ENCODE data around the gene DOK4. TPM values are rescaled to one million over a fixed set of nuclear protein-coding genes. Genes with fewer than 3 reads are reported as not detected.
A peak's percentile ranks its signal among the peaks of the same experiment; 100 is the strongest.

DOK4 gene
- total RNA-seq, 1 donor from 2014 or later: 0.73 TPM

- no peak for ATAC-seq (ENCODE audit: low read depth)
- no peaks in the 10 kb centered on the region for H3K9me3 Mint-ChIP-seq
- DNase-seq: no peak
- peaks cover 69% of the 10 kb centered on the region for H3K4me1 Mint-ChIP-seq
- H3K27ac Mint-ChIP-seq: peak overlapping the region; percentile 12
- H3K4me3 Mint-ChIP-seq: no peak overlapping the region
- CTCF ChIA-PET: interaction anchor here (1.1 to 1.8 kb wide), 2 partner anchors 8 to 9 kb away, joined by 3 to 9 read pairs; partner anchors contain the start of gene CCDC102A
- H3K27me3 Mint-ChIP-seq: no peaks in the 10 kb centered on the region
- H3K36me3 Mint-ChIP-seq (ENCODE audit: low read depth): peaks cover 6% of the 10 kb centered on the region
- POLR2A ChIA-PET: interaction anchor here (1.0 to 2.2 kb wide), 5 partner anchors 8 to 80 kb away, joined by 3 to 9 read pairs (median 5); partner anchors contain the start of genes ADGRG5, CIAPIN1, COQ9 and DOK4
- intact Hi-C loops (cut with micrococcal nuclease): no loop called here
- TF ChIP-seq, protein P1, sequence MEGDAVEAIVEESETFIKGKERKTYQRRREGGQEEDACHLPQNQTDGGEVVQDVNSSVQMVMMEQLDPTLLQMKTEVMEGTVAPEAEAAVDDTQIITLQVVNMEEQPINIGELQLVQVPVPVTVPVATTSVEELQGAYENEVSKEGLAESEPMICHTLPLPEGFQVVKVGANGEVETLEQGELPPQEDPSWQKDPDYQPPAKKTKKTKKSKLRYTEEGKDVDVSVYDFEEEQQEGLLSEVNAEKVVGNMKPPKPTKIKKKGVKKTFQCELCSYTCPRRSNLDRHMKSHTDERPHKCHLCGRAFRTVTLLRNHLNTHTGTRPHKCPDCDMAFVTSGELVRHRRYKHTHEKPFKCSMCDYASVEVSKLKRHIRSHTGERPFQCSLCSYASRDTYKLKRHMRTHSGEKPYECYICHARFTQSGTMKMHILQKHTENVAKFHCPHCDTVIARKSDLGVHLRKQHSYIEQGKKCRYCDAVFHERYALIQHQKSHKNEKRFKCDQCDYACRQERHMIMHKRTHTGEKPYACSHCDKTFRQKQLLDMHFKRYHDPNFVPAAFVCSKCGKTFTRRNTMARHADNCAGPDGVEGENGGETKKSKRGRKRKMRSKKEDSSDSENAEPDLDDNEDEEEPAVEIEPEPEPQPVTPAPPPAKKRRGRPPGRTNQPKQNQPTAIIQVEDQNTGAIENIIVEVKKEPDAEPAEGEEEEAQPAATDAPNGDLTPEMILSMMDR (IDR thresholded peaks at IDR 0.05): no peak
Observed at GRCh38 chr16:57527610-57528360, 41.5 kb upstream of the DOK4 start.

- ChIA-PET POLR2A (interaction anchor here (0.6 to 2.2 kb wide), 3 partner anchors 16 to 80 kb away, joined by 4 to 9 read pairs (median 8); partner anchors contain the start of genes CIAPIN1 and COQ9), CTCF (no interaction called here)
- Mint-ChIP-seq H3K27me3 (no peaks in the 10 kb centered on the region), H3K9me3 (no peaks in the 10 kb centered on the region), H3K4me3 (no peak overlapping the region), H3K36me3 (ENCODE audit: low read depth) (peaks cover 6% of the 10 kb centered on the region), H3K4me1 (peaks cover 69% of the 10 kb centered on the region), H3K27ac (no peak overlapping the region)
- DNase-seq: no peak
- intact Hi-C loops (cut with micrococcal nuclease): no loop called here
- ATAC-seq (ENCODE audit: low read depth): no peak
- TF ChIP-seq, protein P1 (IDR thresholded peaks at IDR 0.05): no peak
Observed at GRCh38 chr16:57527027-57527426, 40.7 kb upstream of the DOK4 start.

GRCh38 chr16:57526498-57526897 is 40.2 kb upstream of the DOK4 start:
- ChIA-PET CTCF (interaction anchor here (0.8 kb wide), 1 partner anchor 50 kb away, joined by 3 read pairs; no protein-coding TSS in a partner anchor), POLR2A (interaction anchor here (0.6 to 1.0 kb wide), 3 partner anchors 10 to 16 kb away, joined by 3 to 4 read pairs (median 4); partner anchors contain the start of gene CCDC102A)

GRCh38 chr16:57525761-57526160 is 39.5 kb upstream of the DOK4 start:
- H3K4me1 Mint-ChIP-seq: peaks cover 62% of the 10 kb centered on the region
- ChIA-PET POLR2A (interaction anchor here (0.7 to 1.0 kb wide), 2 partner anchors 11 to 14 kb away, joined by 3 to 4 read pairs; partner anchors contain the start of gene CCDC102A), CTCF (interaction anchor here (0.8 kb wide), 1 partner anchor 51 kb away, joined by 3 read pairs; no protein-coding TSS in a partner anchor)
- no peaks in the 10 kb centered on the region for H3K27me3 Mint-ChIP-seq
- no peaks in the 10 kb centered on the region for H3K9me3 Mint-ChIP-seq
- TF ChIP-seq, protein P1 (IDR thresholded peaks at IDR 0.05): no peak
- no peak overlapping the region for H3K27ac Mint-ChIP-seq
- DNase-seq: no peak
- peaks cover 11% of the 10 kb centered on the region for H3K36me3 Mint-ChIP-seq (ENCODE audit: low read depth)
- no peak for ATAC-seq (ENCODE audit: low read depth)
- H3K4me3 Mint-ChIP-seq: no peak overlapping the region
- intact Hi-C loops (cut with micrococcal nuclease): no loop called here

More at GRCh38 chr16:57526498-57526897, 40.2 kb upstream of the DOK4 start:
- no peaks in the 10 kb centered on the region for H3K27me3 Mint-ChIP-seq
- H3K36me3 Mint-ChIP-seq (ENCODE audit: low read depth): peaks cover 8% of the 10 kb centered on the region
- TF ChIP-seq, protein P1 (IDR thresholded peaks at IDR 0.05): no peak
- no peak for ATAC-seq (ENCODE audit: low read depth)
- intact Hi-C loops (cut with micrococcal nuclease): no loop called here
- DNase-seq: no peak
- H3K9me3 Mint-ChIP-seq: no peaks in the 10 kb centered on the region
- peaks cover 68% of the 10 kb centered on the region for H3K4me1 Mint-ChIP-seq
- no peak overlapping the region for H3K27ac Mint-ChIP-seq
- H3K4me3 Mint-ChIP-seq: no peak overlapping the region

- ChIA-PET POLR2A (interaction anchor here (0.6 to 2.8 kb wide), 11 partner anchors 8 to 866 kb away, joined by 3 to 20 read pairs (median 6); partner anchors contain the start of genes ADGRG5, CCDC102A, CIAPIN1 and COQ9), CTCF (interaction anchor here (1.0 to 2.0 kb wide), 5 partner anchors 15 to 125 kb away, joined by 5 to 9 read pairs (median 7); partner anchors contain the start of gene ADGRG5)
- H3K27ac Mint-ChIP-seq: peak overlapping the region; percentile 82
- peaks cover 17% of the 10 kb centered on the region for H3K36me3 Mint-ChIP-seq (ENCODE audit: low read depth)
- ATAC-seq (ENCODE audit: low read depth): peak; percentile 78
- peaks cover 48% of the 10 kb centered on the region for H3K4me1 Mint-ChIP-seq
- TF ChIP-seq, protein P1 (IDR thresholded peaks at IDR 0.05): no peak
- no peak for DNase-seq
- H3K27me3 Mint-ChIP-seq: no peaks in the 10 kb centered on the region
- H3K9me3 Mint-ChIP-seq: no peaks in the 10 kb centered on the region
- intact Hi-C loops (cut with micrococcal nuclease): loop anchor here (1.0 to 5.0 kb wide), 4 partner anchors 14 to 223 kb away; no protein-coding TSS in a partner anchor
- peak overlapping the region; percentile 70 for H3K4me3 Mint-ChIP-seq
Observed at GRCh38 chr16:57522960-57523359, 36.7 kb upstream of the DOK4 start.

Data from activated B cell treated with CpG ODN at 0.5 μM for 24 hours (primary cell).